Measurements from ENCODE around the gene ENPEP.

ENPEP gene

GRCh38 chr4:110602061-110602460 is 126.1 kb downstream of the ENPEP start:
- no peak for DNase-seq (ENCODE audit: low spot score)

- no peak for DNase-seq (ENCODE audit: low spot score)
These were observed 129.1 kb downstream of the ENPEP start for GRCh38 chr4:110605077-110605476.

GRCh38 chr4:110609044-110609750 is 133.2 kb downstream of the ENPEP start:
- no peak for DNase-seq (ENCODE audit: low spot score)

GRCh38 chr4:110610620-110610939 is 134.6 kb downstream of the ENPEP start:
- no peak for DNase-seq (ENCODE audit: low spot score)

- DNase-seq (ENCODE audit: low spot score): no peak
These were observed 135.2 kb downstream of the ENPEP start for GRCh38 chr4:110610940-110611831.

GRCh38 chr4:110611968-110612447 is 136.1 kb downstream of the ENPEP start:
- no peak for DNase-seq (ENCODE audit: low spot score)

- no peak for DNase-seq (ENCODE audit: low spot score)
These were observed 136.8 kb downstream of the ENPEP start for GRCh38 chr4:110612631-110613269.

- DNase-seq (ENCODE audit: low spot score): no peak
These were observed 137.8 kb downstream of the ENPEP start for GRCh38 chr4:110613745-110614144.

- DNase-seq (ENCODE audit: low spot score): no peak
These were observed 138.4 kb downstream of the ENPEP start for GRCh38 chr4:110614173-110614963.

All from globus pallidus (tissue), 1 donor.